Measurements from ENCODE around the gene FAP.
A peak's percentile ranks its signal among the peaks of the same experiment; 100 is the strongest.

The FAP gene

GRCh38 chr2:162185541-162186232 is 57.6 kb downstream of the FAP start:
- DNase-seq (ENCODE audit: low read depth in 2 of 2): no peak

GRCh38 chr2:162184821-162185450 is 58.3 kb downstream of the FAP start:
- no peak for DNase-seq (ENCODE audit: low read depth in 2 of 2)

GRCh38 chr2:162184359-162184758 is 58.9 kb downstream of the FAP start:
- DNase-seq (ENCODE audit: low read depth in 2 of 2): no peak

GRCh38 chr2:162182395-162182794 is 60.9 kb downstream of the FAP start:
- DNase-seq (ENCODE audit: low read depth in 2 of 2): no peak

- DNase-seq (ENCODE audit: low read depth in 2 of 2): no peak
Measured at GRCh38 chr2:162177301-162177700, 65.9 kb downstream of the FAP start.

GRCh38 chr2:162175714-162176113 is 67.5 kb downstream of the FAP start:
- no peak for DNase-seq (ENCODE audit: low read depth in 2 of 2)

- DNase-seq (ENCODE audit: low read depth in 2 of 2): no peak
Measured at GRCh38 chr2:162174746-162175145, 68.5 kb downstream of the FAP start.

DNA sequence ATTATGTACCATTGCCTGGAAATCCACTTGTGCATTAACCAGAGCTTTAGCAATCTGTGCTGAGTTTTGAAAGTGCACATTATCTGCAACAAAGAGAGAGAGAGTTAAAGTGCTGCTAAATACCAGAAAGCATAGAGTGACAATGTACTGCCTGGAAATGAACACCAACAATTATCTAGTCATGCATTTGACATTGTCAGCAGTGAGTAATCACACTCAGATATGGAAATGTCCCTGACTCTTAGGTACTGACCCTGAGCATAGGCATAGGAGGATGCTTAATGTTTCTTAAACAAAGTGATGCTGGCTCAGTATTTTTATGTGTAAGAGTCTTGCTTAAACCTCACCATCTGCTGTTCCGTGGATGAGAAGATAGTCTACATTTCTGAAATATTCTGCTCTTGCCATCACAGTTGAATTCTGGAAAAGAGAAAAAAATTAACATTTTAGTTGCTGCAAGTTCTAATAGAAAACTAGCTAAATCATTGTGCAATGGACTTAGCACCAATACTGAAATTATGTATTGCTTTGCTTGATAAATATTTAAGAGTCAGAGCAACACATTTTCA is 70.4 kb downstream of the FAP start:
- no peak for DNase-seq (ENCODE audit: low read depth in 2 of 2)

- no peak for DNase-seq (ENCODE audit: low read depth in 2 of 2)
Measured at GRCh38 chr2:162166745-162167144, 76.5 kb downstream of the FAP start.

DNA sequence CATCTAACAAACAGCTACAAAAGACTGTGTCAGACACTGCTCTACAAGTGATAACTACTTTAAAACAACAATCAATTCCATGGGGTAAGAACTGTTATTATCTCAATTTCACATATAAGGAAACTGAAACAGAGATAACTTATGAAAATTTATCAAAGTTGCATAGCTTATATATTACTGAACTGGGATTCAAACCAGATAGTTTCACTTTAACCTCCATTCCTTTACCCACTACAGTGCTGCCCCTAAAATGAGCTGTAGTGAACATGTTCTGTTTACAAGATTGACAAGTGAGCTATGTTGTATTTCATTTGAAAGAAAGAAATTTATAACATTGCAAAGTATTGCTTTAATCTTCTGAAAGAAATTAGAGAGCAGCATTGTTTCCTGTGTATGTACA is 77.1 kb downstream of the FAP start:
- DNase-seq (ENCODE audit: low read depth in 2 of 2): no peak

- no peak for DNase-seq (ENCODE audit: low read depth in 2 of 2)
Measured at GRCh38 chr2:162164802-162165201, 78.4 kb downstream of the FAP start.

GRCh38 chr2:162159446-162159845 is 83.8 kb downstream of the FAP start:
- DNase-seq (ENCODE audit: low read depth in 2 of 2): no peak

DNA sequence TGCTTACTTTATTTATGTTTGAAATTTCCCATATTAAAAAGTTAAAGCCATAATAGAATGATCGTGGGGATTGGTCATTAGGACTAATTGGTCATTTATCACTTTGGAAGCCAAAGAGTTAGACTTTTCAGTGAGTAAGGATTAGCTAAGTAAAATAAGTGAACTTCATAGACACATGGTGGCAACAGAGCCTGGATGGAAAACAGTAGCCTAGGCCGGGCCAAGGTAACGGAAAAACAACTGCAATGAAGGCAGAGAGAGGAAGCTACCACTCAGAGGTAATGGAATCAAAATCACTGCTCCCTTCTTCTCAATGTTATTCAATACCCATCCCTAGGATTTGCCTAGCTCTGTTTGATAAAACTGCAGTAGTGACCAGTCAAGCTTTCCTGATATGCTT is 87.1 kb downstream of the FAP start:
- no peak for DNase-seq (ENCODE audit: low read depth in 2 of 2)

GRCh38 chr2:162155093-162155492 is 88.2 kb downstream of the FAP start:
- no peak for DNase-seq (ENCODE audit: low read depth in 2 of 2)

DNA sequence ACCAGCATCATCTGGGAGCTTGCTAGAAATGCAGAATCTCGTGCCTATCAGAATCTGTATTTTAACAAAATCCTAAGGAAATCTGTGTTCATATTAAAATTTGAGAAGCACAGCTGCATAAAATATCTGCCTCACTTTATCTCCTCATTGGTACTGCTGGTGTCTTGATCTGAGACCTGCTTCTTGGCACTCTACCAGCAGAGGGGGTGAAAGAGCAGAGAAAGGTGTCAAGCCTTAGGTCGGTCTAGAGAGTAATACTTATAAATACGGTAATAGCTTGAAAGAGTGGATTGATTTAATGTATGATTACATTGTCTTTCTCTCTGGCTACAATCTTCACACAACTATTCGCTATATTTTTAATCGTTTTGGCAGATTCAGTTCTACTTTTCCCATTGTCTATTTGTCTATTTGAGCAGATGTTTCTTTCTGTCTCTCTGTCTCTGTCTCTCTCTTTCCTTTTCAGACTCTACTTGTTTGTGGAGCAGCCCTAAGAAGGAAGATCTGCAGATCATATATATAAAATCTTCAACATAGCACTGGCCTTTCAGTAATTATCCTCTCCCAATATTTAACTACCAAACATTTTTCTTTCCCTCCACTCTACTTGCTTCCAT is 89.5 kb downstream of the FAP start:
- peak in 1 of 2 donors; percentile 15 for DNase-seq (ENCODE audit: low read depth in 2 of 2)

DNA sequence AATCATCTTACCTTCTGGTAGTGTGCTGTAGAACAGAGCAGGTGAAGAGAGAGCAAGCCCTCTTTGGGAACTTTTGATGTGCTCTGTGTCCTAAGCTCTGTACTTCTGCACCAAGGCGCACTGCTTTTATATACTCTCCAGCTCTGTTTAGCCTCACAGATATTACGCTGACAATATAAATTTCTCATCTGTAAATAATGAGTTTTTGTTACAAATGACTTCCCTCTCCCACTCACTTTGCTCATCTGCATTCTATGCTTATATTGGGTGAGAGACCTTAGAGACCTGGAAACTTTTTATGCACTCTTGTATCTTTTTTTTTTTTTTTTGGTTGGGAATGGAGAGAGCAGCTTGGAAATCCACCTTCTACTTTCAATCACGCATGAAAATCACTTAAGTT is 91.1 kb downstream of the FAP start, which contains the start of gene GCG:
Gene GCG, minus strand, starts transcription at position 101 of the 400 bp plus-strand sequence. CDS start 3,069 bp downstream, outside the sequence.
- no peak for DNase-seq (ENCODE audit: low read depth in 2 of 2)

GRCh38 chr2:162149940-162150339 is 93.3 kb downstream of the FAP start:
- no peak for DNase-seq (ENCODE audit: low read depth in 2 of 2)

- DNase-seq (ENCODE audit: low read depth in 2 of 2): no peak
Measured at GRCh38 chr2:162149466-162149865, 93.8 kb downstream of the FAP start.

DNA sequence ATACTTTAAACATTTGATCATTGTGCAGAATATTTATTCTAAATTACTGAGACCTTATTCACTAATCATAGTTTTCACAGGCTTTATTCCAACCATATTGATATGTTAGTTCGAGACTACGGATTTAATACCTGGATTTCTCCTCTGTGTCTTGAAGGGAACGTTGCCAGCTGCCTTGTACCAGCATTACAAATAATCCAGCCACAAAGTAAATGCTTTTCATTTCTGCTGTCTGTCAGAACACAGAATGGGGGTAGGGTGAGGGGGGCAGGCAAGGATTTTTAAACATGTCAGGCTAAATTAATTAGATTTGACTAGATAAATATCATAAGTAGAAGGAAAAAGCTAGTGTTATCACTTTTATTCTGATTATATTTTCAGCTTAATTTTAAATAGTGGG is 94.3 kb downstream of the FAP start:
- no peak for DNase-seq (ENCODE audit: low read depth in 2 of 2)

DNA sequence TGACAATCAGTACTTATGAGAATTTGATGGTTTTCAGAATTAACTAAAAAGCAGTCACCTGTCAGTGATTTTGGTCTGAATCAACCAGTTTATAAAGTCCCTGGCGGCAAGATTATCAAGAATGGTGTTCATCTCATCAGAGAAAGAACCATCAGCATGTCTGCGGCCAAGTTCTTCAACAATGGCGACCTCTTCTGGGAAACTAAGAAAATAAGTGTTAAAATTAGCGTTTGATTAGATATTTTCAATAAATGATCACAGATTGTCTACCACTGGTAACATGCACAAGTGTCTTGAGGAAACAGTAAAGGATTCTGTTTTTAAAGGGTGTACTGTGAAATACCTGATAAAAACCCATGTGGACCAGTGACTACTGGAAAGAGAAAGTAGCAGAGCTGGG is 99.3 kb downstream of the FAP start:
- no peak for DNase-seq (ENCODE audit: low read depth in 2 of 2)

- no peak for DNase-seq (ENCODE audit: low read depth in 2 of 2)
Measured at GRCh38 chr2:162138310-162138709, 104.9 kb downstream of the FAP start.

GRCh38 chr2:162127422-162127821 is 115.8 kb downstream of the FAP start:
- no peak for DNase-seq (ENCODE audit: low read depth in 2 of 2)

- no peak for DNase-seq (ENCODE audit: low read depth in 2 of 2)
Measured at GRCh38 chr2:162126527-162126926, 116.7 kb downstream of the FAP start.
